LNCaP clone FGC (cell line): ENCODE data around the gene COMMD8.
A peak's percentile ranks its signal among the peaks of the same experiment; 100 is the strongest.

Source experiments
- DNase-seq: peaks from one replicate; pipeline ENCODE4 v3.0.0-alpha.2; 2011; ENCODE audit warnings: low read depth
- H3K4me3 ChIP-seq: 2 replicates; pipeline ENCODE4 v1.5.1; 2011; ENCODE audit warnings: mild to moderate bottlenecking, low read depth, low read length, control low read depth
- CTCF ChIP-seq: IDR thresholded peaks from 2 replicates; pipeline ENCODE4 v1.5.1; 2012; ENCODE audit warnings: mild to moderate bottlenecking; ENCODE audit not compliant: control insufficient read depth, insufficient read depth; ENCODE audit errors: extremely low read depth

The COMMD8 gene

GRCh38 chr4:47485768-47486167 is 22.3 kb upstream of the COMMD8 start:
- DNase-seq: no peak
- TF ChIP-seq CTCF: no peak
- peak overlapping the region; percentile 59 for H3K4me3 ChIP-seq

DNA sequence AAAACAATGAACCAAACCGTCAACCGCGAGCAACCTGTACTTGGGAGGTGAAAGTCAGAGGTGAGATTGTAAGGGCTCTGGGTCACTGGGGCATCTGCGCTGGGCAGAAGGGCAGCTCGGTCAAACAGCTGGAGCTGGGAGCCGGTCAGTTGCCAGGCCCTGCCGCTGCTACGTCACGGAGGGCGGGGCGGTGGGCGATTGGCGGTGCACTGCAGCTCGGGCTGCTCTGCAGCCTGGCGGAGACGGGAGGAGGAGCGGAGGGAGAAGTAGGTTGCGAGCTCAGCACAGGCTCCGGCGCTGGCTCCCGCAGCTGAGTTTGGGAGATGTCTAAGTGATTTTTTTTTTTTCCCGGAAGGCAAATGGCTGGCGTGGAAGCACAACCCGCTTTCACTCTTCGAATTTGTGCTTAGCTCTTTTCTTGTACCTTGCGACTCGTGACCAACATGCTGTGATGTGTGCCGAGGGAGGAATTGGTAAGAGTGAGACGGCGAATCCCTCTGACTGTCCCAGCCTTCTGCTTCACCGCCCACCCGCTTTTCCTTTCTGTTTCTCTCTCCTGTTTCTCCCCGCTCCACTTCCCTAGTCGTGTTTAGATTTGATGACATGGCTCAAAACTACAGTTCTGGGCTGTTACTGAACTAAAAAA is 21.7 kb upstream of the COMMD8 start, which contains the start of gene ATP10D:
Gene ATP10D (plus strand): TSS at position 229 of the 646 bp plus-strand sequence. CDS start 27,266 bp downstream, outside the sequence.
- peak within 1 kb of the TSS; percentile 59 for H3K4me3 ChIP-seq
- TF ChIP-seq CTCF: no peak
- DNase-seq: peak; percentile 59

GRCh38 chr4:47484168-47484567 is 20.7 kb upstream of the COMMD8 start:
- no peak overlapping the region for H3K4me3 ChIP-seq
- no peak for DNase-seq
- TF ChIP-seq CTCF: no peak

DNA sequence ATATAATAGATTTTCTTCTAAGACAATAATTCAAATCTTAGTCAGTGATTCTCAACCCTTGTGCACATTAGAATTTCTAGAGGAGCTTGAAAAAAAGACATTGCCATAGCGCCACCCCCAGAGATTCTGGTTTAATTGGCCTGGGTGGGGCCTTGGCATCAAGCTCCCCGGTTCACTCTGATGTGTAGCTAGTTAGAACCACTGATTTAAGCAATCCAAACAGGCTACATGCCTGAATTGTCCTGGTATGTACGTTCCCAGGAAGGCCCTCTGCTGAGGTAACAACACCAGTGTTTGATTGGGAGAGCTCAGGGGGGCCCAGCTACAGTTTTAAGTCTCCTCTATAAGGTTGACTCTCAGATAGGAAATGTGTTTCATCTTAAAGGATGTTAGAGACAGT is 20.2 kb upstream of the COMMD8 start:
- H3K4me3 ChIP-seq: no peak overlapping the region
- no peak for DNase-seq
- TF ChIP-seq CTCF: no peak

GRCh38 chr4:47482326-47482725 is 18.8 kb upstream of the COMMD8 start:
- H3K4me3 ChIP-seq: no peak overlapping the region
- DNase-seq: no peak
- no peak for TF ChIP-seq CTCF

GRCh38 chr4:47478804-47479203 is 15.3 kb upstream of the COMMD8 start:
- no peak overlapping the region for H3K4me3 ChIP-seq
- TF ChIP-seq CTCF: no peak
- no peak for DNase-seq

GRCh38 chr4:47475411-47475810 is 11.9 kb upstream of the COMMD8 start:
- DNase-seq: no peak
- H3K4me3 ChIP-seq: no peak overlapping the region
- no peak for TF ChIP-seq CTCF
